Measurements from ENCODE around the gene SMAD5. TPM values are rescaled to one million over a fixed set of nuclear protein-coding genes. Genes with fewer than 3 reads are reported as not detected.

Gene SMAD5
- total and polyA plus RNA-seq, 2 of the 13 experiments (the other 11 are each of a cell fraction or from before 2014, with no cell fraction given) = 27.2 to 48.5 TPM

GRCh38 chr5:136101884-136102283 lies 30.8 kb upstream of the SMAD5 start:
- H2AFZ ChIP-seq (ENCODE audit: low read length) = no peak overlapping the region
- in situ Hi-C loops (cut with HindIII; ENCODE audit: extremely low pct_ligation_motif_present, low pct_unique_long_range_greater_than_20kb) (loop anchor here (25.0 kb wide), 1 partner anchor 540 kb away; no protein-coding TSS in a partner anchor), intact Hi-C loops (cut with micrococcal nuclease; ENCODE audit: unreplicated experiment) (no loop called here)
- H3K4me2 ChIP-seq (ENCODE audit: low read depth, low read length) = no peak overlapping the region
- H3K9ac ChIP-seq (ENCODE audit: insufficient read depth, low read depth, low read length) = no peak overlapping the region
- no peaks in the 10 kb centered on the region for H4K20me1 ChIP-seq (ENCODE audit: insufficient read depth, low read length)
- CTCF ChIA-PET (ENCODE audit: low intra/inter-chr PET ratio, low total read pairs) = no interaction called here
- no peaks in the 10 kb centered on the region for H3K9me3 ChIP-seq (ENCODE audit: low read length)
- H3K27me3 ChIP-seq (ENCODE audit: control insufficient read depth in 1 of 2, insufficient read depth in 2 of 2, low read length in 2 of 2) = no peaks in the 10 kb centered on the region
- no peak overlapping the region for H3K27ac ChIP-seq (ENCODE audit: extremely low read length, insufficient read depth, low read length)
- 94% methylated on average over 1 of the region's 1 CpG for WGBS (ENCODE audit: low lambda C conversion rate)
- no peak overlapping the region for H3K4me3 ChIP-seq (replicated peaks in 1 of 3; ENCODE audit: insufficient read depth in 1 of 3, low read depth in 2 of 3, low read length in 3 of 3)
- ATAC-seq (no peak), FAIRE-seq (no peak), DNase-seq (ENCODE audit: low spot score) (no peak)
- no TSS peak for BruUV-seq (replicated peaks)
- no peak for TF ChIP-seq ZBTB33 (CRISPR knock-in tag; IDR thresholded peaks at IDR 0.05)
- peak; percentile 62 for TF ChIP-seq ZNF629 (CRISPR knock-in tag; conservative IDR thresholded peaks at IDR 0.05)
- H3K4me1 ChIP-seq (ENCODE audit: insufficient read depth, low read length) = peaks cover 22% of the 10 kb centered on the region
- POLR2A ChIA-PET = no interaction called here
- H3K79me2 ChIP-seq (ENCODE audit: insufficient read depth, low read length) = no peaks in the 10 kb centered on the region
- no peaks in the 10 kb centered on the region for H3K36me3 ChIP-seq (replicated peaks in 1 of 2; ENCODE audit: control insufficient read depth in 1 of 2, insufficient read depth in 2 of 2, low read length in 2 of 2)

GRCh38 chr5:136103118-136103517 lies 29.5 kb upstream of the SMAD5 start:
- no peak overlapping the region for H3K9ac ChIP-seq (ENCODE audit: insufficient read depth, low read depth, low read length)
- in situ Hi-C loops (cut with HindIII; ENCODE audit: extremely low pct_ligation_motif_present, low pct_unique_long_range_greater_than_20kb) = loop anchor here (25.0 kb wide), 1 partner anchor 541 kb away; no protein-coding TSS in a partner anchor
- no peak for ATAC-seq
- no peak for FAIRE-seq
- no peak overlapping the region for H3K27ac ChIP-seq (ENCODE audit: extremely low read length, insufficient read depth, low read length)
- no peak overlapping the region for H3K4me2 ChIP-seq (ENCODE audit: low read depth, low read length)
- 96% methylated on average over 1 of the region's 1 CpG for WGBS (ENCODE audit: low lambda C conversion rate)
- intact Hi-C loops (cut with micrococcal nuclease; ENCODE audit: unreplicated experiment) = no loop called here
- H3K9me3 ChIP-seq (ENCODE audit: low read length) = no peaks in the 10 kb centered on the region
- no peaks in the 10 kb centered on the region for H3K36me3 ChIP-seq (replicated peaks in 1 of 2; ENCODE audit: control insufficient read depth in 1 of 2, insufficient read depth in 2 of 2, low read length in 2 of 2)
- H3K79me2 ChIP-seq (ENCODE audit: insufficient read depth, low read length) = no peaks in the 10 kb centered on the region
- H4K20me1 ChIP-seq (ENCODE audit: insufficient read depth, low read length) = no peaks in the 10 kb centered on the region
- H3K4me3 ChIP-seq (replicated peaks in 1 of 3; ENCODE audit: insufficient read depth in 1 of 3, low read depth in 2 of 3, low read length in 3 of 3) = no peak overlapping the region
- H3K4me1 ChIP-seq (ENCODE audit: insufficient read depth, low read length) = peaks cover 22% of the 10 kb centered on the region
- BruUV-seq (replicated peaks) = no TSS peak
- H2AFZ ChIP-seq (ENCODE audit: low read length) = no peak overlapping the region
- H3K27me3 ChIP-seq (ENCODE audit: control insufficient read depth in 1 of 2, insufficient read depth in 2 of 2, low read length in 2 of 2) = no peaks in the 10 kb centered on the region
- CTCF ChIA-PET (ENCODE audit: low intra/inter-chr PET ratio, low total read pairs) = no interaction called here
- no peak for DNase-seq (ENCODE audit: low spot score)
- POLR2A ChIA-PET = no interaction called here
- TF ChIP-seq EEA1 (CRISPR knock-in tag; IDR thresholded peaks at IDR 0.05; ENCODE audit: borderline replicate concordance) (no peak), ZNF839 (CRISPR knock-in tag; IDR thresholded peaks at IDR 0.05; ENCODE audit: borderline replicate concordance) (no peak), EED (CRISPR knock-in tag; IDR thresholded peaks at IDR 0.05) (no peak), BRF2 (CRISPR knock-in tag; IDR thresholded peaks at IDR 0.05) (no peak), ZIK1 (CRISPR knock-in tag; IDR thresholded peaks at IDR 0.05; ENCODE audit: borderline replicate concordance, low read depth) (no peak), ZNF672 (CRISPR knock-in tag; IDR thresholded peaks at IDR 0.05) (no peak), GPN1 (CRISPR knock-in tag; IDR thresholded peaks at IDR 0.05; ENCODE audit: borderline replicate concordance) (no peak), KLF6 (CRISPR knock-in tag; IDR thresholded peaks at IDR 0.05) (no peak), BCLAF1 (IDR thresholded peaks at IDR 0.05) (no peak), ZNF33B (CRISPR knock-in tag; IDR thresholded peaks at IDR 0.05) (no peak), RBFOX2 (IDR thresholded peaks at IDR 0.05; ENCODE audit: low read depth, low read length) (no peak), EZH2 (conservative IDR thresholded peaks at IDR 0.05; ENCODE audit: low read depth, low read length) (no peak), ZNF792 (CRISPR knock-in tag; IDR thresholded peaks at IDR 0.05) (no peak)

Data from HepG2 (cell line).